Hepatocyte (in vitro differentiated cells): ENCODE data around the gene SLCO2B1.

ENCODE experiments used
- EZH2 ChIP-seq: fragments of 200-600 bp; sonication (generic); IDR thresholded peaks from 2 replicates; pipeline ENCODE4 v1.6.1; 2016; ENCODE audit warnings: antibody characterized with exemption, mild to moderate bottlenecking, borderline replicate concordance
- EZH2phosphoT487 ChIP-seq: fragments of 200-600 bp; sonication (generic); IDR thresholded peaks from one replicate; pipeline ENCODE4 v1.6.1; 2018; ENCODE audit warnings: antibody characterized with exemption, mild to moderate bottlenecking, low read depth, moderate library complexity; ENCODE audit not compliant: unreplicated experiment, severe bottlenecking
- TF ChIP-seq, protein P1 (sequence below): fragments of 200-600 bp; sonication (generic); IDR thresholded peaks from 2 replicates; pipeline ENCODE4 v1.5.1; 2016; ENCODE audit warnings: antibody characterized with exemption, mild to moderate bottlenecking; ENCODE audit not compliant: poor library complexity

DNA sequence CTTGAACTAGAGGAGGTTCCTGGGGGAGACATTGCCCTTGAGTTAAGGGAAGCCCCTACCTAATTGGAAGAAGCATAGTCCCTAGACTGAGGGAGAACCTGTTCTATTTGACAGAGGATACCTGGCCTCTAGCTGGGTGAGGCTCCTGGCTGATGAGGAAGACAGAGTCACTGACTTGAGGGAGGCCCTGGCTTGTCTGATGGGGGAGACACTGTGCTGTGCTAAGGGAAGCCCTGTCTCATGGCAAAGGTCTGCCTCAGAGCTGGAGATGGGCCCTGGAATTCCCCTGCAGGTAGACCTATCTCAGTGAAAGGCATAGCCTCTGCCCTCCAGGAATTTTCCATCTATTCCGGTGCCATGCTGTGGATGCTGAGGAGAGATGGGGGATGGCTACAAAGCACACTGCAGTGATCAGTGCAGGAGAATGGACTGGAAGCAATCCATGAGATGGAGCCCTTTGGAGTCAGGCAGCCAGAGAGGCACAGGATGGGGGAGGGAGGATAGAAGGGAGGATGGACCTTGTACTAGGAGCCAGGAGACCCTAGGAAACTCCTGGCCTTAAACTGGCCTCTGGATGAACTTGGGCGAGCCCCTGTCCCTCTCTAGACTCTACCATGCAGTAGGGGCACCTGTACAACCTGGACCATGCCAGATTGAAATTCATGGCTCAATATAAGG, 39.9 kb downstream of the SLCO2B1 start:
- TF ChIP-seq EZH2 (no peak), EZH2phosphoT487 (no peak)
- TF ChIP-seq, protein P1, sequence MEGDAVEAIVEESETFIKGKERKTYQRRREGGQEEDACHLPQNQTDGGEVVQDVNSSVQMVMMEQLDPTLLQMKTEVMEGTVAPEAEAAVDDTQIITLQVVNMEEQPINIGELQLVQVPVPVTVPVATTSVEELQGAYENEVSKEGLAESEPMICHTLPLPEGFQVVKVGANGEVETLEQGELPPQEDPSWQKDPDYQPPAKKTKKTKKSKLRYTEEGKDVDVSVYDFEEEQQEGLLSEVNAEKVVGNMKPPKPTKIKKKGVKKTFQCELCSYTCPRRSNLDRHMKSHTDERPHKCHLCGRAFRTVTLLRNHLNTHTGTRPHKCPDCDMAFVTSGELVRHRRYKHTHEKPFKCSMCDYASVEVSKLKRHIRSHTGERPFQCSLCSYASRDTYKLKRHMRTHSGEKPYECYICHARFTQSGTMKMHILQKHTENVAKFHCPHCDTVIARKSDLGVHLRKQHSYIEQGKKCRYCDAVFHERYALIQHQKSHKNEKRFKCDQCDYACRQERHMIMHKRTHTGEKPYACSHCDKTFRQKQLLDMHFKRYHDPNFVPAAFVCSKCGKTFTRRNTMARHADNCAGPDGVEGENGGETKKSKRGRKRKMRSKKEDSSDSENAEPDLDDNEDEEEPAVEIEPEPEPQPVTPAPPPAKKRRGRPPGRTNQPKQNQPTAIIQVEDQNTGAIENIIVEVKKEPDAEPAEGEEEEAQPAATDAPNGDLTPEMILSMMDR, result no peak
